ENCODE results near the gene HMCN1.
"Not testable (repeated sequence)": the region's sequence is repeated elsewhere in the genome, so short reads cannot be mapped to it uniquely, and the experiment has no call there.

The HMCN1 gene

GRCh38 chr1:186149591-186149990 lies 415.4 kb downstream of the HMCN1 start:
- DNase-seq (ENCODE audit: low read depth, low spot score) = no peak

- DNase-seq (ENCODE audit: low read depth, low spot score) = no peak
Measured at GRCh38 chr1:186152227-186152619, 418.0 kb downstream of the HMCN1 start.

DNA sequence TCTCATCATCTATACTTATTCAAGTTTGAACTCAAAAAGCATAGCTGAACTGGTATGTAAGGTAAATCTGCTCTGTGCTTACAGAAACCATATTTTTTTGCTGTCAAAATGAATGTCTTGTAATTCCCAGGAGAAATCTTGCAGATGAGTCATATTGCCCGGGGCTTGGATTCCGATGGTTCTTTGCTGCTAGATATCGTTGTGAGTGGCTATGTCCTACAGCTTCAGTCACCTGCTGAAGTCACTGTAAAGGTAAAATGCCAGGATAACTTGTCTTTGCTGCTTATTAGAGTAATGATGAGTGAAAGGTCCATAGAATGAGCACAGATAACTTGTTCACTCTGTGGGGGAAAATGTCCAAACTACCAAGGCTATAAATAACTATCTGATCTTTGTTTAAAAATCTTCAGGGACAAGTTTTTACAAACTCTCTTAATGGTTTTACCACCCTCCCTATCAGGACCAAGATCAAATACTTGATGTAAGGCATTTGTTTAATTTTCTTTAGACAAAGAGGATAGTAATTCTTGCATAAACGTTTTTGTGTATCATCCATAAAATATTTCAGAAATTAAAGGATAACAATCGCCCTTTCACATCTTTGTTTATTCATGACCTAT lies 418.5 kb downstream of the HMCN1 start:
- peak; percentile 5 for DNase-seq (ENCODE audit: low read depth, low spot score)

GRCh38 chr1:186154651-186155050 lies 420.5 kb downstream of the HMCN1 start:
- DNase-seq (ENCODE audit: low read depth, low spot score) = no peak

GRCh38 chr1:186155594-186155993 lies 421.4 kb downstream of the HMCN1 start:
- peak; percentile 10 for DNase-seq (ENCODE audit: low read depth, low spot score)

DNA sequence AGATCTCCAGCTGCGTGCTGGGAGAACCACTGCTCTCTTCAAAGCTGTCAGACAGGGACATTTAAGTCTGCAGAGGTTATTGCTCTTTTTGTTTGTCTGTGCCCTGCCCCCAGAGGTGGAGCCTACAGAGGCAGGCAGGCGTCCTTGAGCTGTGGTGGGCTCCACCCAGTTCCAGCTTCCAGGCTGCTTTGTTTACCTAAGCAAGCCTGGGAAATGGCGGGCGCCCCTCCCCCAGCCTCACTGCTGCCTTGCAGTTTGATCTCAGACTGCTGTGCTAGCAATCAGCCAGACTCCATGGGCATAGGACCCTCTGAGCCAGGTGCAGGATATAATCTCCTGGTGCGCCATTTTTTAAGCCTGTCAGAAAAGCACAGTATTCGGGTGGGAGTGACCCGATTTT lies 428.7 kb downstream of the HMCN1 start:
- DNase-seq (ENCODE audit: low read depth, low spot score) = not testable (repeated sequence)

- no peak for DNase-seq (ENCODE audit: low read depth, low spot score)
Measured at GRCh38 chr1:186164773-186165172, 430.6 kb downstream of the HMCN1 start.

DNA sequence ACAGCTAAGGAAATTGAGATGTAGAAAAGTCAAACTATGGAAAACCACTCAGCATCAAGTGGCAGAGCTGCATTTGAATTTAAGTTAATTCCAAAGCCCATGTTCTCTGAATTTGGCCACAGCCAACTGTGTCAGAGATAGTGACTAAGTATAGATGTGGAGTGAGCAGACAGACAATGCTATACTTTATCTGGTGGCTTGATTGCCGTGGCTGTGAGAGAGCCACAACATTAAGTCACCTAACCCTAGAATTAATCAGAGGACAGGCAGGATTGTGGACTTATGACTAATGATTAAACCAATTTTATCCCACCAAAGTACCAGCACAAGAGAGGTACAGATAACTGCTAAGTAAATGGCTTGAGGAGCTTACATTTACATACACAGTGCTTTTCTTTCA lies 431.1 kb downstream of the HMCN1 start:
- DNase-seq (ENCODE audit: low read depth, low spot score) = no peak

GRCh38 chr1:186167096-186167668 lies 433.0 kb downstream of the HMCN1 start:
- DNase-seq (ENCODE audit: low read depth, low spot score) = no peak

DNA sequence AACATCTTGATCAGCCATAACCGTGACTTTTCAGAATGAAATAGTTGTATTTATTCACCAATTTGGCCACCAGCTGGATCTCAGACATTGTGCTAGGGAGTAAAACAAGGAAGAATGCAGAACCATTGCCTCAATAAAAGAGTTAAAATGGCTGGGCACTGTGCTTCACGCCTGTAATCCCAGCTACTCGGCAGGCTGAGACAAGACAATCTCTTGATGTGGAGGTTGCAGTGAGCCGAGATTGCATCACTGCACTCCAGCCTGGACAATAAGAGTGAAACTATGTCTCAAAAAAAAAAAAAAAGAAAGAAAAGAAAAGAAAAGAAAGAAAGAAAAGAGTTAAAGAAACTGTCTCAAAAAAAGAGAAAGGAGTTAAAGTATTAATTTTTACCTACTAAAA lies 441.4 kb downstream of the HMCN1 start:
- no peak for DNase-seq (ENCODE audit: low read depth, low spot score)

GRCh38 chr1:186178426-186179043 lies 444.3 kb downstream of the HMCN1 start:
- no peak for DNase-seq (ENCODE audit: low read depth, low spot score)

DNA sequence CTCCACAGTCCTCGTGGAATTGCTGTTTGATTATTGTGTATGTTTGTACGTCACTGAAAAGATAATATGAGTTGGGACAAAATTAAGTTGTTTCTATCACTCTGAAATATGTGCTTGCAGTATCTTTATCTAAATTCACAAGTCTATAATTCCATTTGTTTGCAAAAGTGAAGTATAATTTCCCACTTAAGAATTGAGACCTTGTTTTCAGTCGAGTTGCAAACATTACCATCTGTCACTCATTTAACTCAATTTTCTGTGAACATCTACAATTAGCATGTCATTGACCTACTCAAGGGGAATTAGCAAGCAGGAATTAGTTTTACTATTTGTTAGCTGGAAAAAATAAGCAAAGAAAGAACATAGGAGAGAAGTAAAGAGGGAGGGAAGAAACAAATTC lies 445.0 kb downstream of the HMCN1 start:
- DNase-seq (ENCODE audit: low read depth, low spot score) = no peak

DNA sequence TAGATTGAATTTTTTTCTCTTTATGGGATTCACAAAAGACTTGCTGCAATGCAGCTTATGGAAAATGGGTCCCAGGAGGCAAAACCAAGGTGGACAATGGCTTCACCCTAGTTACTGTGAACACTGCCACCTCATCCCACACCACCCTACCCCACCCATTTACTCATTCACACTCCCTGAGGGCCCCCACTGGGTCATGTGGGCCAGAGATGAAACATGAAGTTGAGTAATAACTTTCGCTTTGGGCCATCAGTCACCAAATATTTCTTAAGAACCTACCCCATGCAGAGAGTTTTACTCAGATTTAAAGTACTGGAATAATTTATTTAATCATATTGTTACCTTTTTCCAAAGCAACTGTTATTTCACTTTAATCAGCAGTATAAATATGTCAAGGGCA lies 449.0 kb downstream of the HMCN1 start:
- DNase-seq (ENCODE audit: low read depth, low spot score) = no peak

GRCh38 chr1:186183970-186184628 lies 449.9 kb downstream of the HMCN1 start:
- DNase-seq (ENCODE audit: low read depth, low spot score) = no peak

DNA sequence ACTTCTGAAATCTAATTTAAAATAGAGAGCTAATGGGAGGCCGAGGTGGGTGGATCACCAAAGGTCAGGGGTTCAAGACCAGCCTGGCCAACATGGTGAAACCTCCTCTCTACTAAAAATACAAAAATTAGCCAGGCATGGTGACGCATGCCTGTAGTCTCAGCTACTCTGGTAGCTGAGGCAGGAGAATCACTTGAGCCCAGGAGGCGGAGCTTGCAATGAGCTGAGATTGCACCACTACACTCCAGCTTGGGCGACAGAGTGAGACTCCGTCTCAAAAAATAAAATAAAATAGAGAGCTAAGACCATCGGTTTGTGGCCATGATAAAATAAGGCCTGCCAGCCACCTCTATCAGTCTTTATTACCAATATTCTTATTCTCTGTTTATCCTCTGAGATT lies 452.1 kb downstream of the HMCN1 start:
- not testable (repeated sequence) for DNase-seq (ENCODE audit: low read depth, low spot score)

GRCh38 chr1:186187601-186188000 lies 453.4 kb downstream of the HMCN1 start:
- no peak for DNase-seq (ENCODE audit: low read depth, low spot score)

DNA sequence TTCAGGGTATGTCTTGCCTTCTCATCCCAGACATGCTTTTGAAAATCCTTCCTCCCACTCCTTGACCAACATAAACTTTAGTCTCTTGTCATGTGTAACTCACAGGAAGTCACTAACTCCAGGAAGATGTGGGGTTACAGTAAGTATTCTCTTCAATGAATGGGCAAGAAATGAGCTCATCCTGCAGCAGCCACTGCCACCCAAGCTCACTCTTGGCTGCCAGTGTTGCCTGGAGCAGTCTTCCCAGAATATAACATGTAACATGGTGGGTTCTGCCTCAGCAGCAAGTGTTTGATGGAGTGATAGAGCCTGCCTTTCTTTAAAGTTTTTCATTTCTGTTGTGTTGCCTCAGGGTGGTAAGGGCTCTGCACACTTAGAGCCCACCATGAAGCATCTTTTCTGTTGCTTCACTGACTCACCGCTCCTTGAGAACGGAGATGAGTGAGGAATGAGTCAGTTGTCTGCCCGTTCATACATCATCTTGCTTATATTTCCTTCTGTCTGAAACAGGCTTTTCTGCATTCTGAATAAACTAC lies 453.9 kb downstream of the HMCN1 start:
- peak; percentile 52 for DNase-seq (ENCODE audit: low read depth, low spot score)

DNA sequence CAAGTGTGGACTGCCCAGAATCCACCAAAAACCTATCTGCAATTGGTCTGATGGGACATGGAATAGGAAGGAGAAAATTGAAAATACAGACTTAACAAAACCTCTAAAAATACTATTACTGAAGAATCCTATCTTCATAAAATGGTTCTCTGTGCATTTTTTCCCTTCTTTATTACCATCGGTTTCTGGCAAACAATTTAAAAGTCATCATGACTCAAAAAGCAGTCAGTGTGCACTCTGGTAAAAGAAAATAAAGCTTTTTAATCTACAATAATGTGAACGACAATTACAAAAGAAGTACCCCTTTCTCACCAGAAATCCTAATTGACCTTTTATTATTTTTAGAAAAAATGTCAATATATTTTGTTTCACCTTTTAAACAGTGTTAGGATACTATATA lies 454.5 kb downstream of the HMCN1 start:
- no peak for DNase-seq (ENCODE audit: low read depth, low spot score)

GRCh38 chr1:186189156-186189555 lies 455.0 kb downstream of the HMCN1 start:
- no peak for DNase-seq (ENCODE audit: low read depth, low spot score)

DNA sequence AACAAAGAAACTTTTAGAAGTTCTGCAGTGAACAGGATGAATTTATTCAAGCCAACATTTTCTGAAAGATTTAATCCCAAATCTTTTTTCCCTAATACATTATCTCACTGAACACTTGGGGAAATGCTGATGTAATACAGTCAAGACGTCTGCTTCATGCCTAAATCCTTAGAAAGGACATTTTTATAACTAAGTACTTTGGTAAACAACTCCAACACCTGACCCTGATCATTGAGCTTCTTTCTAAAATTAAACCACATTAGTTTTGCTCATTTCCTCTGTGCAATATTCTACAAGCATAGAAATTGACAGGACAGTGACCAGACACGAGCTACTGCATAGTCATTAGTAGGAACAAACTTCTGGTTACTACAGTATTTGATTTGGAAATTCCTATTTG lies 457.3 kb downstream of the HMCN1 start:
- DNase-seq (ENCODE audit: low read depth, low spot score) = no peak

DNA sequence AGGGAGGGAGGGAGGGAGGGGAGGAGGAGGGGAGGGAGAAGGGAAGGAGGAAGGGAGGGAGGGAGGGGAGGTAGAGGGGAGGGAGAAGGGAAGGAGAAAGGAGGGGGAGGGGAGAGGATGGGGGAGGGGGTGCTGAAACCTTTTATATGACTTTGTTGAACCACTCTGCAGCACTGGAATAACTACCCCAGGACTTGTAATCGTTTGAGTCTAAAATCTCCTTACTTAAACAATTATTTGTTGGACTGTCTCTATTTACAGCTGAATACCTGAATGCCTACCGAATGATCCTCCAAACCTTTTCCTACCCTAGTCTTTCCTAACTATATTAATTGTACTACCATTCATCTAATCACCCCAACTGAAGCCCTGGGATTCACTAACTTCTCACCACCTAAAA lies 459.0 kb downstream of the HMCN1 start:
- no peak for DNase-seq (ENCODE audit: low read depth, low spot score)

DNA sequence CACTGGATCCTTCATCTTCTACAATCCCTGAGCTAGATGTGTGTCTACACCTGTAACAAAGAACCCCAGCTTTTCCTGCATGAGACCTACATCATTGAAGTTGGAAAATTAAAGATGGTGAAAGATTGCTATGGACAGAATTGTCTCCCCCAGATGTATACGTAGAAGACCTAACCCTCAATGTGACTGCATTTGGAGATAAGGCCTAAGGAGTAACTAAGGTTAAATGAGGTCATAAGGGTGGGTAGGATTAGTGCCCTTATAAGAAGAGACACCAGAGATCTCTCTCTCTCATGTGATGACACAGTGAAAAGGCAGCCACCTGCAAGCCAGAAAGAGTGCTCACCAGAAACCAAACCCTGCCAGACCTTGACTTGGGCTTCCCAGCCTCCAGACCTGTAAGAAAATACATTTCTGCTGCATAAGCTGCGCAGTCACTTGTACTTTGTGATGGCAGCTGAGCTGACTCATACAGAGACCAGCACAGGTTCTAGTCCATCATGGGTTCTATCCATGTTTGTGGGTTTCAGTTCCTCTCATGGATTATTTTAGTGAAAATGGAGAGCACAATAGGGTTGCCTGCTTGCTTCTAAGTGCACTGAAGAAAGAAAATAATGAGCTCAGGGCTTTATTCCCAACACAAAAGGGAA lies 460.0 kb downstream of the HMCN1 start:
- DNase-seq (ENCODE audit: low read depth, low spot score) = no peak

All from brain pericyte (primary cell).